Measurements from ENCODE around the gene PLB1.

- no peak for TF ChIP-seq CTCF (IDR thresholded peaks at IDR 0.05)
- no peak for TF ChIP-seq POLR2AphosphoS5 (IDR thresholded peaks at IDR 0.05)
- no peak for TF ChIP-seq POLR2A (IDR thresholded peaks at IDR 0.05)
- no peak for TF ChIP-seq EP300 (IDR thresholded peaks at IDR 0.05)
Observed at GRCh38 chr2:28589746-28590463, 94.0 kb downstream of the PLB1 start.
